ENCODE results near the gene TBC1D2. TPM values are rescaled to one million over a fixed set of nuclear protein-coding genes. Genes with fewer than 3 reads are reported as not detected.
A peak's percentile ranks its signal among the peaks of the same experiment; 100 is the strongest.

Gene TBC1D2
- total and polyA plus RNA-seq, 2 of the 13 experiments (the other 11 are each of a cell fraction or from before 2014, with no cell fraction given), result 2.0 to 2.8 TPM

DNA sequence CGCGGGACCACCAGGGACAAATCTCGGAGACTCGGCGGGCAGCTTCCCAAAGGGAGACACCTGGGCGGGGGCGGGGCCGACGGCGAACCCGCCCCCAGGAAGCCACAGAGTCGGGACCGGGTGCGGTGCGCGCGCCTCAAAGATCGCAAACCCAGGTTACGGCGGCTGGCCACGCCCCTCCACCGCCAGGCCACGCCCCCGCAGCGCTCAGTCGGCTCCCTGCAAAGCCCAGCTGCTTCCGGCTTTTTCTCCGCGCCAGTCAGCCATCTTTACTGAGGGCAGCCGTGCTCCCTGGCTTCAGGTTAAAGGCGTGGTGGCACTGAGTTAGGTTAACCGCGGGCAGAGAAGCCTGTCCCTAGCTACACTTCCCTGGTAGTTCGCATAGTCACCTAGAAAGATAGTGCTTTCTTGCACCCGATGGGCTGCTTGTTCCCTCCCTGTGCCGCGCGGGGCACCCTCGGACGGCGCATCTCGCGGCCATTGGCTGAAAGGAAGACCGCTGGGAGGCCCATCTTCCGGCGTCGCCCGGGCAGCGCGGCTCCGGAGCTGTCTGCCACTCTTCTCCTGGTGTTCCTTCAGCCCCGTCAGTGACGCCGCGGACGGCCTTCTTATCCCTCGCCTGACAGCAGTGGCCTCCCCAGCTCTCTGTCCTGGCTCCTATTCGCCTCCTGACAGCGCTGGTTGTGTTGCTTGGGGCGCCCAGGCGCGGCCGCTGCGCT, at the start of gene TBC1D2 (continued):
- TF ChIP-seq IRF9 (CRISPR knock-in tag; IDR thresholded peaks at IDR 0.05; ENCODE audit: borderline replicate concordance) (peak; percentile 30; the same call in 1 of the 2 replicates), SP1 (IDR thresholded peaks at IDR 0.05) (no peak), SP1 (CRISPR knock-in tag; IDR thresholded peaks at IDR 0.05) (peak; percentile 75; the same call in 1 of the 2 replicates), ZKSCAN8 (CRISPR knock-in tag; IDR thresholded peaks at IDR 0.05; ENCODE audit: borderline replicate concordance) (peak; percentile 71; the same call in 1 of the 2 replicates), TCF7L2 (IDR thresholded peaks at IDR 0.05; ENCODE audit: low read depth, low read length) (no peak), REPIN1 (CRISPR knock-in tag; IDR thresholded peaks at IDR 0.05; ENCODE audit: borderline replicate concordance, low read depth) (peak; percentile 42; the same call in 1 of the 2 replicates), ZNF816 (CRISPR knock-in tag; IDR thresholded peaks at IDR 0.05; ENCODE audit: borderline replicate concordance) (peak; percentile 79; the same call in 1 of the 2 replicates), ZNF747 (CRISPR knock-in tag; IDR thresholded peaks at IDR 0.05; ENCODE audit: borderline replicate concordance) (0 out of 2 replicates have a peak, but pooled peaks have one; percentile 60), ZNF772 (CRISPR knock-in tag; IDR thresholded peaks at IDR 0.05) (peak; percentile 35; the same call in 1 of the 2 replicates), ZUFSP (CRISPR knock-in tag; IDR thresholded peaks at IDR 0.05; ENCODE audit: borderline replicate concordance) (no peak), ZNF605 (CRISPR knock-in tag; IDR thresholded peaks at IDR 0.05) (peak; percentile 83; the same call in 1 of the 2 replicates), MAFF (IDR thresholded peaks at IDR 0.05; ENCODE audit: low read depth, low read length) (no peak), CBFB (CRISPR knock-in tag; IDR thresholded peaks at IDR 0.05) (no peak; the same call in 1 of the 2 replicates)
- TF ChIP-seq, protein P1, sequence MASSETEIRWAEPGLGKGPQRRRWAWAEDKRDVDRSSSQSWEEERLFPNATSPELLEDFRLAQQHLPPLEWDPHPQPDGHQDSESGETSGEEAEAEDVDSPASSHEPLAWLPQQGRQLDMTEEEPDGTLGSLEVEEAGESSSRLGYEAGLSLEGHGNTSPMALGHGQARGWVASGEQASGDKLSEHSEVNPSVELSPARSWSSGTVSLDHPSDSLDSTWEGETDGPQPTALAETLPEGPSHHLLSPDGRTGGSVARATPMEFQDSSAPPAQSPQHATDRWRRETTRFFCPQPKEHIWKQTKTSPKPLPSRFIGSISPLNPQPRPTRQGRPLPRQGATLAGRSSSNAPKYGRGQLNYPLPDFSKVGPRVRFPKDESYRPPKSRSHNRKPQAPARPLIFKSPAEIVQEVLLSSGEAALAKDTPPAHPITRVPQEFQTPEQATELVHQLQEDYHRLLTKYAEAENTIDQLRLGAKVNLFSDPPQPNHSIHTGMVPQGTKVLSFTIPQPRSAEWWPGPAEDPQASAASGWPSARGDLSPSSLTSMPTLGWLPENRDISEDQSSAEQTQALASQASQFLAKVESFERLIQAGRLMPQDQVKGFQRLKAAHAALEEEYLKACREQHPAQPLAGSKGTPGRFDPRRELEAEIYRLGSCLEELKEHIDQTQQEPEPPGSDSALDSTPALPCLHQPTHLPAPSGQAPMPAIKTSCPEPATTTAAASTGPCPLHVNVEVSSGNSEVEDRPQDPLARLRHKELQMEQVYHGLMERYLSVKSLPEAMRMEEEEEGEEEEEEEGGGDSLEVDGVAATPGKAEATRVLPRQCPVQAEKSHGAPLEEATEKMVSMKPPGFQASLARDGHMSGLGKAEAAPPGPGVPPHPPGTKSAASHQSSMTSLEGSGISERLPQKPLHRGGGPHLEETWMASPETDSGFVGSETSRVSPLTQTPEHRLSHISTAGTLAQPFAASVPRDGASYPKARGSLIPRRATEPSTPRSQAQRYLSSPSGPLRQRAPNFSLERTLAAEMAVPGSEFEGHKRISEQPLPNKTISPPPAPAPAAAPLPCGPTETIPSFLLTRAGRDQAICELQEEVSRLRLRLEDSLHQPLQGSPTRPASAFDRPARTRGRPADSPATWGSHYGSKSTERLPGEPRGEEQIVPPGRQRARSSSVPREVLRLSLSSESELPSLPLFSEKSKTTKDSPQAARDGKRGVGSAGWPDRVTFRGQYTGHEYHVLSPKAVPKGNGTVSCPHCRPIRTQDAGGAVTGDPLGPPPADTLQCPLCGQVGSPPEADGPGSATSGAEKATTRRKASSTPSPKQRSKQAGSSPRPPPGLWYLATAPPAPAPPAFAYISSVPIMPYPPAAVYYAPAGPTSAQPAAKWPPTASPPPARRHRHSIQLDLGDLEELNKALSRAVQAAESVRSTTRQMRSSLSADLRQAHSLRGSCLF (CRISPR knock-in tag; IDR thresholded peaks at IDR 0.05; ENCODE audit: borderline replicate concordance), result 0 out of 2 replicates have a peak, but pooled peaks have one; percentile 32
- TF ChIP-seq, protein P2, sequence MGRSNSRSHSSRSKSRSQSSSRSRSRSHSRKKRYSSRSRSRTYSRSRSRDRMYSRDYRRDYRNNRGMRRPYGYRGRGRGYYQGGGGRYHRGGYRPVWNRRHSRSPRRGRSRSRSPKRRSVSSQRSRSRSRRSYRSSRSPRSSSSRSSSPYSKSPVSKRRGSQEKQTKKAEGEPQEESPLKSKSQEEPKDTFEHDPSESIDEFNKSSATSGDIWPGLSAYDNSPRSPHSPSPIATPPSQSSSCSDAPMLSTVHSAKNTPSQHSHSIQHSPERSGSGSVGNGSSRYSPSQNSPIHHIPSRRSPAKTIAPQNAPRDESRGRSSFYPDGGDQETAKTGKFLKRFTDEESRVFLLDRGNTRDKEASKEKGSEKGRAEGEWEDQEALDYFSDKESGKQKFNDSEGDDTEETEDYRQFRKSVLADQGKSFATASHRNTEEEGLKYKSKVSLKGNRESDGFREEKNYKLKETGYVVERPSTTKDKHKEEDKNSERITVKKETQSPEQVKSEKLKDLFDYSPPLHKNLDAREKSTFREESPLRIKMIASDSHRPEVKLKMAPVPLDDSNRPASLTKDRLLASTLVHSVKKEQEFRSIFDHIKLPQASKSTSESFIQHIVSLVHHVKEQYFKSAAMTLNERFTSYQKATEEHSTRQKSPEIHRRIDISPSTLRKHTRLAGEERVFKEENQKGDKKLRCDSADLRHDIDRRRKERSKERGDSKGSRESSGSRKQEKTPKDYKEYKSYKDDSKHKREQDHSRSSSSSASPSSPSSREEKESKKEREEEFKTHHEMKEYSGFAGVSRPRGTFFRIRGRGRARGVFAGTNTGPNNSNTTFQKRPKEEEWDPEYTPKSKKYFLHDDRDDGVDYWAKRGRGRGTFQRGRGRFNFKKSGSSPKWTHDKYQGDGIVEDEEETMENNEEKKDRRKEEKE (IDR thresholded peaks at IDR 0.05), result no peak

Measured in HepG2 (cell line).